GM21737 (cell line): ENCODE results near the gene FOXD2.

Experiments used
- ATAC-seq: cut with Tn5 transposase; IDR thresholded peaks from one replicate; pipeline ENCODE4 v1.9.1; 2021; ENCODE audit warnings: mild to moderate bottlenecking, moderate library complexity; ENCODE audit not compliant: unreplicated experiment

Gene FOXD2

DNA sequence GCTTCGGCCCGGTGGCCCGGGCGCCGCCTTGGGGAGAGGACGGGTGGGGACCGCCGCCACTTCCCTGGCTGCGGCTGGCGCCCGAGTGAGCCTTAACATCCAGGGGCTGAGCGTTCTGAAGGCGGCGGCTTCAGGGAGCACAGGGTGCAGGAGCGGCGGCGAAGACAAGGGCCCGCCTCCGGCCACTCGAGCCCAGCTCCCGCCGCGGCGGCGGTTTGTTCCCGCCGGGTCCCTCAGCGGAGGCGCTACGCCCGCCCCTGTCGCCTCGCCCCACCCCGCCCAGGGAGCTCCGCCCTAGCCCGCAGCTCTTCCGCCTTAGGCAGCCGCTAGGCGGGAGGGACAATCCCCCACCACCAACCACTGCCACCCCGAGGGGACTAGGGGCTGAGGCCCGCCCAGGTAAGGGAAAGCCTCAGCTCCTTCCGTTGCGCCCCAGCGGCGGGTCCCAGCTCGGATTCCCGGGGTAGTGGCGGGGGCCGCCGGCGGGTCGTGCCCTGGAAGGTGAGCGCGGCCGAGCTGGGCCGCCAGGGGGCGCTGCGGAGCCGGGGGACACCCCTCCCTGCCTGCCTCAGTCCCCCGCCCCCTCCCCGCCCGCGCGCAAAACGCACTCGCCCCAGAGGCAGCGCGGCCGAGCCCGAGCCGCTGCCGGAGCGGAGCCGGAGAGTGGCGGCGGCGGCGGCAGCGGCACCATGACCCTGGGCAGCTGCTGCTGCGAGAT lies at the start of gene FOXD2:
Gene FOXD2, plus strand, starts transcription at position 598 of the 718 bp plus-strand sequence. Its CDS starts 92 bp downstream, at position 690.
- peak; percentile 74 for ATAC-seq

DNA sequence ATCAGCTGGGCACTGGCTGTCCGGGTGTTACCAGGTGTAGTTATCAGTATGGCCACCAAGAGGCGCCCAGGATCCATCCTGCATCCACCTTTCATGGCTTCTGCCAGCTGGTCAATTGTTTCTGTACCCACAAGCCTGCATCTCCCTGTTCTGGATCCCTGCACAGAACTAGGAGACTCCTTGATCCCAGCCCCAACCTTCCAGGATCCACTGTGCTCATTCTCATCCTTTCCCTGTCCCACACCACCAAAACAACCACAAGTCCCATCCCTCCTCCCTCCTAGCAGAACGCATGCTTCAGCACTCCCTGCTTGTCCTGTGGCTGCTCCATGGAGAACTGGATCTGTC lies 49.0 kb upstream of the FOXD2 start:
- no peak for ATAC-seq

DNA sequence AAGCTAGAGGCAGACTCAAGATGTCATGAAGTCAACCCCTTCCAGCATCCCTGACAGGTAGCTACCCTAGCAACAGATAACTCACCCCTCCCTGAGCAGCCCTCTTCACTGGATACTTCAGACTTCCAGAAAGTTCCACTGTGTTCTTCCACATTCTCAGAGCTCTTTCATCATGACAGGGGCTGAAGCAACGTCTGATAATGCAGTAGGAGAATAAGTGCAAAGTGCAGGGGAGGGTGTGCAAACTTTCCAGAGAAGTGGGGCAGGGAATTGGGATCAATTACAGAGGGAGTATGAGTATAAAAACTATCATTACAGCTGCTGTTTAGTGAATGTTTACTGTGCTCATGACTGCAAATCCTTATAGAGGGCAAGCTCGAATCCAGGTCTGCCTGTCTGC lies 48.1 kb upstream of the FOXD2 start:
- ATAC-seq: no peak

DNA sequence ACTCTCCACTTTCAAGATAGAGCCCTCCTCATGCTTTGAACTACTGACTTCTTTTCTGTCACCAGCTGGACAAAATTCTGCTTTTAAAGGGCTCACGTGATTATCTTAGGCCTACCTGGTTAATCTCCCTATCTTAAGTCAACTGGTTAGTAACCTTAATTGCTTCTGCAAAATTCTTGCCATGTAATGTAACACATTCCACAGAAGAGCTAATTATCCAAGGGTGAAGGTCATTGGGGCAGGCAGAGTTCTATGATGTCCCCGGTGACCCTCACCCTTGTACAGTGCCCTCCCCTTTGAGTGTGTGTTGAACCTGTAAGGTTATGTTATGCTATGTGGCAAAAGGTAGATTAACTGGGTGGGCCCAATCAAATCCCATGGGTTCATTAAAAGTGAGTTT lies 47.0 kb upstream of the FOXD2 start:
- ATAC-seq: no peak

DNA sequence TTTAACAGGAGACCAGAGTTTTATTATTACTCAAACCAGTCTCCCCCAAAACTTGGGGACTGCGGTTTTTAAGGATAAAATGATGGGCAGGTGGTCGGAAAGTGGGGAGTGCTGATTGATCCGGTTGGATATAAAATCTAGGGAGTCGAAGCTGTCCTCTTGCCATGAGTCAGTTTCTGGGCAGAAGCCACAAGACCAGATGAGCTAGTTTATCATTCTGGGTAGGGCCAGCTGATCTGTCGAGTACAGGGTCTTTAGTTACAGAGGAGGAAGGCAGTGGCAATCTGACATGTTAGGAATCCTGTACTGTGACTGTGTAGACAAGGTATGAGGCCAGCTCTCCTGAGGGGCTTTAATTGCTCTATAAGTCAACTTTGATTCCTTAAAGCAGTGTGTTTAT lies 44.7 kb upstream of the FOXD2 start:
- ATAC-seq: no peak

DNA sequence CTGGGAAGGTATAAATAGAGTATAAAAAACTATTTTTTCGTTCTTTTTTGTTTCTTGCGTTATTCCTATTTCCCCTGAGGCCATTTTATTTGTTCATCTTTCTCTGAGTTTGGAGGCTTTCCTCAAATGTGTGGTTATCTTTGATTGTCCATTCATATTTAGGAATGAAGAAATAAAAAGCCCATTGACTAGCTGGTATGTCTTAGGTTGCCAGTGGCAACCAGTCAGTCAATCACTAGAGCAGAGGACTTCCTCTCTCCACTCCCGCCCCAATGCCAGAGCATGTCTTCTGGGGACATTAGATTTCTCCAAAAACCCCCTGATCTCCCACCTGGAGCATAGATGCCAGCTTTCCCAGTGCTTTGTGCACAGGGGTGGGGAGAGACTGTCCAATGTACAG lies 42.4 kb upstream of the FOXD2 start:
- no peak for ATAC-seq

DNA sequence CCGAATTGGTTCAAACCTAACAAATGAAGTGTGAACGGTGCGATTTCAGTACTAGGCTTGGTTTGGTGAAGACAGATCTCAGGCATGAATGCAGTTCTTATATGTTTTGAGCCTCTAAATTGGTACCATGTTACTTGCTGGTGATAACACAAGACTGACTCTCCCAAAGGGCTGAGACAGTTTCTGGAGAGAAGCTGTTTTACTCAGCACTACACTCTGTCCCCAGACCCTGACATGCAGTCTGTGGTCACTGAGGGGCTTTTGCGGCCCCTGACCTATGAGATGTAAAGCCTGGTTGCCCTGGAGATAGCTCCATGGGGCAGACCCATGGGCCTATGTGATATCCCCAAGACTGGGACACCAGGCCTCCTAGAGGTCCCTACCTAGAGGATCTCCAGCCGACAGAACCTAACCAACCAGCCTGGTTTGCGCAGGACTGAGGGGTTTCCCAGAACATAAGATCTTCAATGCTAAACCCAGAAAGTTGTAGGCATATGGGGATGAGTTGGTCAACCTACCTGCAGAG lies 41.1 kb upstream of the FOXD2 start:
- ATAC-seq: no peak

DNA sequence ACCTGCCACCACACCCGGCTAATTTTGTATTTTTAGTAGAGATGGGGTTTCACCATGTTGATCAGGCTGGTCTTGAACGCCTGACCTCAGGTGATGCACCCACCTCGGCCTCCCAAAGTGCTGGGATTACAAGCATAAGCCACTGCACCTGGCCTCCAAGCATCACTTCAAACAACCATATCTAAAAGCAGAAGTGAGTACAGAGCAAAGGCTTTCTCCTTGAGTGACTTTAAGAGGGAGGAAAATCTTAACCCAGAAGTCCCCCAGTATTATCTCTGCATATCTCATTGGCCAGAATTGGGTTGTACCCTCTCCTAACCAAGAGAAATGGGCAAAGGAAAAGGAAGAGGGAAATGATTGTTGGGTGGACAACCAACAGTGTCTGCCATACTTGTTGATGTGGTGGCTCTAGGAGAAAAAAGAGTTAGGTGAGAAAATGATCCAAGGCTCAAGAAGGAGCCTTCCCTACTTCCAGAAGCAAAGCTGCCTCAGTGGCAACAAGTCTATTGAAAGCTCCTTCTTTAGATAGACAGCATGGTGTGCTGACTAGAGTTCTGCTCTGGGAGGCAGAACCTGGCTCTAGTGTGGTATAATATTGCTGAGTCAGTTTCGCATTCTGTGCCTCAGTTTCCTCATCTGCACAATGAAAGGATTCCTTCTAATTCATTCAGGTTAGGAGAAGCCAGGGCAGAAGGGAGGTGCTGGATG lies 38.6 kb upstream of the FOXD2 start:
- no peak for ATAC-seq

DNA sequence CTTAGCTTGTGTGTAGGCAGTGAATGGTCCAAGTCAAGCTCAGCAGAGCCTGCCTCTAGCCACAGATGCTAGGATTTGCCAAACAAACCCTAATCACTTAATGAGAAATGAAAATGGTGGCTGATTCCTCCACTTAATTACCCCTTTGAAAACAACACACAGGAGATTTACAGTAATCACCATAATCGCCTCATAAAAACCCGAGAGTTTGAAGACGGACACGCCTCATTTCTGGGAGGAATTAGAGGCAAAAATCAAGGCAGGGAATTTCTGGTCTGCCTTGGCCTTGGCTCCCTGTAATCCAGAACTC lies 38.0 kb upstream of the FOXD2 start:
- no peak for ATAC-seq

DNA sequence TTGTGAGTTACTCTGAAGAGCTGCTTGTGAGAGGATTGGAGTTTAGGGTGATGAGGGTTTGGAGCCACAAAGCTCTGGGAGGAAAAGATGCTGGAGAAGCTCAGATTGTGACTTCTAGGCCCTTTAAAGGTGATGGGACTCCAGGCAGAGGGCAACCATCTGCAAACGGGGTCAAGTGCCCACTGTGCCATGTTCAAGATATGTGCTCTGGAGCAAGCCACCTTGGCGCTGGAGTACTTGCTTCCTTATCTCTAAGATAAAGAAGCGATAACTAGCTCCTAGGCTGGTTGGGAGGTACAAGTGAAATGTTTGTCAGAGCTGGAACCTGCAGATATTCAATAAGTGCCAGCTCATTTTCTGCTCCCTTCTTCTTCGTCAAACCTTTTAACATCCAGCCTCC lies 36.1 kb upstream of the FOXD2 start:
- ATAC-seq: no peak

DNA sequence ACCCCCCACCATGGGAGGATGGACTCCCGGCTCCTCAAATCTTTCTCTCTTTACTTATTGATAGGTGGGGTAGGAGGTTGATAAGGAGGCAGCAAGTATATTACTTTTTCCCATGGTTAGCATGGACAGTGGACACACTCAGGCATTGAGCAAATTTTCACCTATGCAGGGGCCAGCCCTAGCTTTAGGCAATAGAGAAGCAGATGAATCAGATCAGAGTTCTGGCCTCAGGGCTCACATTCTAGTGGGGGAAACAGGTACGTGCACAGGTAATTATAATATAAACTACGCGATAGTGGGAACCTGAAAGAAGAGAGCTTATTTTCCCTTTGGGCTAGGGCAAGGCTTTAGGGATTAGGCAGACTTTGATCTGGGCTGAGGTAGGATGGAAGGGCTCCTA lies 35.3 kb upstream of the FOXD2 start:
- ATAC-seq: no peak

DNA sequence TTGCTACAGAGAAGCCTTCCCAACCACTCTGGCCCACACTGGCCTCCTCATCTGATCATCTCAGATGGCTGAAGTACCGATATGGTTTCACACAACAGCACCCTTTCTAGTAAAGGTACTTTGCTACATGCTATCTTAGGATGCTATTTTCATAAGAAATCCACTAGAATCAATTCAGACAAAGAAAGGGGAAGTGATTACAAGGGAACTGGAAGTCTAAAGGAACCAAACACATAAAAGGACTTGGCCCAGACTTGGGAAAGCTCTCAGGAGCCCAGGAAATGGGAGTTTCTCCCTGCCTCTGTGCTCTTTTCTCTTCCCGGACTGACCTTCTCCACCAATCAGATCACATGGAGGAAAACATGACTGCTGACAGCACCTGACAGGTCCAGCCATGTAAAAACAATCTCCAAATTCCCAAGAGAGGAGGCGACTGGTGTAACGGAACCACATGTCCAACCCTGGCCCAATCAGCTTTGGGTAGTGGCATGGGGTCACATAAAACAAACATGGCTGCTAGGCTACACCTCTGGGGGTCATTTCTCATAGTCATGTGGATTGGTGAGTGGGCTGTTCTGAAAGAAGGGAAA lies 34.4 kb upstream of the FOXD2 start:
- no peak for ATAC-seq

DNA sequence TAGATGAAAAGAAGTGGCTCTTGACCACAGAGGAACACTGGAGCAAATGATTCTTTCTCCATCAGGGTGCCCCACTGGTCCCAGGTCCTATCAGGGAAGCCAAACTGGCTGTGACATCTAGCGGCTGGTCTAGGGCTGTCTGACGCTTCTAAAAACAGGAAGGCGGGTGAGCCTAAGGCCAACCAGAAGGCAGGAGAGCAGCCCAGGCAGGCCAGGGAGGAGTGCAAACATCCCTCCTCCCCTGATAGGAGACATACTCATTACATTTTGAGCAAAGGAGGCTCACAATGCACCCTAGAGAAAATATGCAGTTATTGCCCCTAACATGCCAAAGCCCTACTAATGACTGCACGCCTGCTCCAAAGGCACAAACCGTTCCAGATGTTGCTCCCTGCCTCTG lies 32.1 kb upstream of the FOXD2 start:
- no peak for ATAC-seq

DNA sequence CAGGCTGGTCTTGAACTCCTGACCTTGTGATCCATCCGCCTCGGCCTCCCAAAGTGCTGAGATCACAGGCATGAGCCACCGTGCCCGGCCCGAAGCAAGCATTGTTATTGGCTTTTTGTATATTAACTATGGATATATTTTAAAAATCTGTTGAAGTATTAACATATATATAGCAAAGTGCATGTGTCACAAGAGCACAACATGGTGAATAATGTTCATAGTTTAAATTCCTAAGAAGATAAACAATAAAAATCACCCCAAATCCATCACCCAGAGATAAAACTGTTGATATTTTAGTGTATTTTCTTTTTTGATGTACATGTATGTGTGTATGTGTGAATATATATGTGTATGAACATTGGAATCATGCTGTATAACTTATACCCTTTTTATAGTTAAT lies 30.9 kb upstream of the FOXD2 start:
- no peak for ATAC-seq

DNA sequence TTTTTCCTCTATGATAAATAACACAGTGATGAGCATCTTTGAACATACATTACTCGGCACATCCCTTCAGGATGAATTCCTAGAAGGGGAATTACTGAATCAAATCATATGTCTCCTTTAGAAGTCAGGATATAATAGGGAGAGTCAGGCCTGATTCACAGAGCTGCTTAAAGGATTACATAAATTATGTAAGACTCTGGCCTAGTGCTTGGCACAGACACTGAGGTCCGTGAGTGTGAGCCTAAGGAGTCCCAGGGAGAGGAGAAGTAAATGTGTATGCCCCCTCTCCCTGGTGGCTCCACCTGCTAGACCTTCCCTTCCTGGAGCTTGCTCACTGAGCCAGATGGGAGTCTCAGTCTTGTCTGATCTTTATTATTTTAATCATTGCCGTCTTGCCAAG lies 30.4 kb upstream of the FOXD2 start:
- no peak for ATAC-seq

DNA sequence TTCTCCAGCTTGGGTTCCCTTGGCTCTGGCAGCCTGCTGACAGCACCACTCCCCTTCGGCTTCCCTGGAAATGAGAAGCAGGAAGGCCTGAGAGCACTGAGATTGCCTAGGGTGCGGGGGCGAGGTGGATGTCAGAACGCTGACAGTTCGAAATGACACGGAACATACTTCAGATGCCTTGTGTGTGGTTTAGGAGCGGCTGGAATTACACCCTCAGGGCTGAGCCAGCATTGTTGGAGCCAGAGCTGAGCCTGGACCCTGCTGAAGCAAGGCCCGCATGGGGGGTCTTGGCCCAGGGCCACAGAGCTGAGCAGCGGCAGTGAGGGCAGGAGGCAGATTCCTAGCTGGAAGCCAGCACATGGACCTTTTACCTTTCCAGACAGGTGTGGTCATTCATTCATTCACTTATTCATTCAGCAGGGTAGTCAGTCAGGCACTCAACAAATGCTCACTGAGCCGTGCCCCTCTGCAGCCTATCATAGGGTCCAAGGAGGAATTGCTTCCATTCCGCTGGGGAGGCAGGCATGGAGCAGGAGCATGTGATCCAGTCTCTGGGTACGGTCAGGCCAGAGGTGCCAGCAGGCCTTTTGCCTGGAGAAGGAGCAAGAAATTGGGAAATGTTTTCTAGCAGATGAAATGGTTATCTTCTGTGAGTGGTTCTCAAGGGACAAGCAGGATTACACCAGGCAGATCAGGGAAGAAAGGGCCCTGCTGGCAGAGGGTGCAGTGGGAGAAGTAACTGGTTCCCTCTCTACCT lies 28.4 kb upstream of the FOXD2 start:
- no peak for ATAC-seq

DNA sequence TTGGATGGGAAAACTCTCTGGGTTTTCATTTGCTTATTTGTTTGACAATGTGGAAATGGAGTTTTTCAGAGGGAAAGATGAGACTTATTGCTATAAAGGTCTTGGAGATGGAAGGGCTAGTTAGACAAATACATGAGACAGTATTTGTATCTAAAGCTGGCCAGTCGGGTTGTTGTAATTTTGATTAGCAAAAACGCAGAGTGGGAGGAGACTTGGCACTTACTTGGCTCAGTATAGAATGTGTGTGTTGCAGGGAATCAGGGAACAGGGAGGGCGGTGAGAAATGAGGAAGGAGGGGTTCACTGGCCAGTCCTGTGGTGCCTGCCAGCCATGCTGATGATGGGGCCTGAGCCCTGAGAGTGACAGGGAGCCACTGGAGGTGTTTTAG lies 27.8 kb upstream of the FOXD2 start:
- no peak for ATAC-seq

DNA sequence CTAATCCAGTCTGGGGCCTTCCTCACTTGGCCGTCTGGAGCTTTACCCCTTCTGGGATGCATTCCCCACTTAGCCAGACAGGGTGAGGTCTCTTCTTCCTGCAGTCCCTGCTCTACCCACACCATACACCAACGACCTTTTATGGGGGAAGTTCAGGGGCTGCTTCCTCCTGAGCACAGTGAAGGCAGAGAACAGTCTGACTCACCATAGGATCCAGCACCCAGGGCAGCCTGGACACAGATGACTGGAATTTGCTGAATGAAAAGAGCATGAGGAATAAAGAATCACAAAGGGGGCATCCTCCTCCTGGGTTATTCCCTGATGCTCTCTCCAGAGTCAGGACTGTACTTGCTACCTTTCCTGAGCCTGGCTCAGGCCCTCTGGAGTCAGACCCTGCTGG lies 26.4 kb upstream of the FOXD2 start:
- no peak for ATAC-seq

DNA sequence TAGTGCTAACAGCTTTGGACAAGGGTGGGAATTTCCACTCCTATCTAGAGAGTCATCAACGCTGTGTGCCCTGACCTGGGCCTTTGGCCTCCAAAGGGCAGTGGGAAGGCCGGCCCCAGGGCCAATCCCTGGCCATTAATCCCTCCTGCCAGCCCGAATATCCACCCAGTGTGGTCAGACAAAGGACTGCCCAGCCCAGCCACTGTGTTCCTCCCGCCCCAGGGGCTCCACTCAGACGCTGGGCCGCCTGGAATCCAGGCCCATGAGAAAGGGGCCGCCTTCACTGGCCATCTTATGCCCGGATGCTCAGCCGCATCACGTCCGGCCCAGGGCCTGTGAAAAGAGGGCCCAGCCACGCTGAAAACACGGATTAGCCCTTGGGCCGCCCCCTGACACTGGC lies 25.4 kb upstream of the FOXD2 start:
- no peak for ATAC-seq

DNA sequence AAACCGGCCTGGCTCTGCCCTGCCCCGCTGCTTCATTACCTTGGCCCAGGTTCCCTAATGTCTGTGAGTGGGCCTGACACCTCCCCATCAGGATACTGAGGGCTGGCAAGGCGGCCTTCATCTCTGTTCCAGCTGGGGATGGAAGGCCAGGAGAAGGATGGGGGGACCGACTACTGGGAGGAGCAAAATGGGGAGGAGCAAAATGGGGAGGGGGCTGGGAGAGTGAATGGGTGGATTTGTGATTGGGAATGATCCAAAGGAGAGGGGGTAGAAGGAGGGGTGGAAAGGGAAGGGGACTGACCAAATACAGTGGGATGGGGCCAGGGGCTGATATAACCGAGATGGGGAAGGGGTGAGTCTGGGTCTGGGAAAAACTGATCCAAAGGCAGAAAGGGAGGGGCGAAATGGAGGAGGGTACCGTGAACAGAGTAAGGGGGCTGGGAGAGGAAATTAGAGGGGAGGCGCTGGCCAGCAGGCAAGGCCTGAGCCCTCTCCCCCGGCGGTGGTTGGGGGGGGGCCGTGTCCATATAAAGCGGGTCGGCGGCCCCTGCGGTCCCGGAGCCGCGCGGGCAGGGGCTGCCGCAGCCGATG lies 22.0 kb upstream of the FOXD2 start, which contains the start of gene FOXE3:
Gene FOXE3, plus strand, starts transcription at position 558 of the 591 bp plus-strand sequence. Its CDS starts 31 bp downstream, at position 589.
- ATAC-seq: no peak
